Activated CD4-positive, alpha-beta T cell treated with anti-CD3 and anti-CD28 coated beads for 1 hour (primary cell): Measurements from ENCODE around the gene ADAMTSL5.

Experiments
- DNase-seq: peaks from one replicate; pipeline ENCODE4 v3.0.0-alpha.2; 2020

ADAMTSL5 gene

GRCh38 chr19:1495051-1495798 lies 17.6 kb downstream of the ADAMTSL5 start:
- DNase-seq: no peak

- no peak for DNase-seq
Observed at GRCh38 chr19:1494115-1494815, 18.6 kb downstream of the ADAMTSL5 start.

GRCh38 chr19:1492474-1493006 lies 20.3 kb downstream of the ADAMTSL5 start:
- no peak for DNase-seq

- no peak for DNase-seq
Observed at GRCh38 chr19:1491849-1492170, 21.0 kb downstream of the ADAMTSL5 start.

GRCh38 chr19:1491114-1491848 lies 21.5 kb downstream of the ADAMTSL5 start, which contains the start of gene REEP6:
Gene REEP6 (plus strand): TSS chr19:1491181. CDS start chr19:1491270, 89 bp downstream.
- no peak for DNase-seq

- peak; percentile 98 for DNase-seq
Observed at GRCh38 chr19:1490311-1491113, 22.3 kb downstream of the ADAMTSL5 start, which contains the start of gene PCSK4. Gene PCSK4 (minus strand): TSS chr19:1490350. CDS start chr19:1490346, 4 bp downstream.

- no peak for DNase-seq
Observed at GRCh38 chr19:1489463-1490310, 23.1 kb downstream of the ADAMTSL5 start.

GRCh38 chr19:1488282-1488601 lies 24.6 kb downstream of the ADAMTSL5 start:
- no peak for DNase-seq

GRCh38 chr19:1487576-1488281 lies 25.1 kb downstream of the ADAMTSL5 start:
- no peak for DNase-seq

GRCh38 chr19:1486720-1487575 lies 25.9 kb downstream of the ADAMTSL5 start:
- no peak for DNase-seq

- DNase-seq: no peak
Observed at GRCh38 chr19:1483979-1484428, 28.8 kb downstream of the ADAMTSL5 start.

- no peak for DNase-seq
Observed at GRCh38 chr19:1483131-1483978, 29.5 kb downstream of the ADAMTSL5 start.

- DNase-seq: no peak
Observed at GRCh38 chr19:1482361-1483130, 30.3 kb downstream of the ADAMTSL5 start.

- DNase-seq: no peak
Observed at GRCh38 chr19:1481893-1482360, 30.9 kb downstream of the ADAMTSL5 start.

GRCh38 chr19:1481224-1481892 lies 31.5 kb downstream of the ADAMTSL5 start:
- DNase-seq: no peak

- peak; percentile 87 for DNase-seq
Observed at GRCh38 chr19:1478934-1479707, 33.7 kb downstream of the ADAMTSL5 start, which contains the start of gene C19orf25. Gene C19orf25 (minus strand): TSS chr19:1479215. CDS start chr19:1478903, 312 bp downstream.
